22Rv1 (cell line): ENCODE results near the gene GNPDA1.

ENCODE experiments used
- CTCF ChIP-seq: fragments of 450-650 bp; IDR thresholded peaks from 2 replicates; pipeline ENCODE4 v1.5.1; 2017; ENCODE audit warnings: mild to moderate bottlenecking
- ZFX ChIP-seq: fragments of 450-650 bp; IDR thresholded peaks from 2 replicates; pipeline ENCODE4 v1.6.1; 2017; ENCODE audit warnings: antibody characterized with exemption, borderline replicate concordance

GRCh38 chr5:142000704-142001484 is 11.9 kb downstream of the GNPDA1 start:
- peak; percentile 37 for TF ChIP-seq CTCF
- TF ChIP-seq ZFX: no peak
